GM12878 (cell line): ENCODE data around the gene WWOX. TPM values are rescaled to one million over a fixed set of nuclear protein-coding genes. Genes with fewer than 3 reads are reported as not detected.

ENCODE experiments used
- ATAC-seq: fragments of 200-7000 bp; cut with Tn5 transposase; 3 replicates; pipeline ENCODE4 v1.9.1; 2020; ENCODE audit warnings: mild to moderate bottlenecking, moderate library complexity
- BruUV-seq: library from RNA; stranded (reverse); fragments of 400-500 nt; replicated peaks from 2 replicates; lab custom pipeline; 2021; lab: Mats Ljungman, UMichigan
- CTCF ChIA-PET: fragments of 300-600 bp; sonication (Branson Sonifier 250); formaldehyde crosslinking; extraction: SDS; loops from one replicate; lab custom pipeline; 2021; ENCODE audit warnings: inconsistent platforms; lab: Yijun Ruan, JAX
- POLR2A ChIA-PET: fragments of 350-600 bp; formaldehyde crosslinking; extraction: SDS; loops from one replicate; lab custom pipeline; 2021; ENCODE audit warnings: inconsistent platforms; lab: Charles Lee
- RAD21 ChIA-PET: fragments of 300-600 bp; sonication (Branson Sonifier 250); formaldehyde crosslinking; loops from one replicate; lab custom pipeline; 2023; ENCODE audit warnings: antibody characterized with exemption; ENCODE audit not compliant: unreplicated experiment; lab: Charles Lee
- SMC1A ChIA-PET: fragments of 300-600 bp; sonication (Branson Sonifier 250); formaldehyde crosslinking; loops from one replicate; lab custom pipeline; 2023; ENCODE audit not compliant: unreplicated experiment, uncharacterized antibody; lab: Charles Lee
- DNase-seq: peaks from one replicate; pipeline ENCODE4 v3.0.0-alpha.2; 2011; ENCODE audit warnings: low read depth, low spot score
- FAIRE-seq: peaks from 3 replicates; lab custom pipeline; 2011; peaks lifted over from hg19 to GRCh38; lab: Jason Lieb, UNC
- H2AFZ ChIP-seq: 2 replicates; pipeline ENCODE4 v1.6.0; 2011; ENCODE audit warnings: low read depth, low read length, control low read depth; ENCODE audit not compliant: control insufficient read depth
- H3K27ac ChIP-seq: 2 replicates; pipeline ENCODE4 v1.5.1; 2011; ENCODE audit warnings: control low read depth; ENCODE audit not compliant: control insufficient read depth, insufficient read depth
- H3K27me3 ChIP-seq, 2 experiments: replicated peaks in 1 of 2; 2 replicates each; pipeline versions ENCODE4 v1.6.0 to v1.6.1; 2011; ENCODE audit warnings: low read length in 1 of 2; ENCODE audit not compliant: control insufficient read depth in 2 of 2, insufficient read depth in 2 of 2
- H3K36me3 ChIP-seq, 2 experiments: 2 replicates each; pipeline ENCODE4 v1.5.1; 2011; ENCODE audit warnings: low read length in 1 of 2; ENCODE audit not compliant: control insufficient read depth in 2 of 2, insufficient read depth in 2 of 2
- H3K4me1 ChIP-seq: 2 replicates; pipeline ENCODE4 v1.6.1; 2011; ENCODE audit warnings: mild to moderate bottlenecking, low read length, moderate library complexity, mixed read lengths; ENCODE audit not compliant: control insufficient read depth, insufficient read depth
- H3K4me2 ChIP-seq: 2 replicates; pipeline ENCODE4 v1.6.0; 2011; ENCODE audit warnings: control low read depth; ENCODE audit not compliant: control insufficient read depth, insufficient read depth
- H3K4me3 ChIP-seq: fragments of 200-600 bp; sonication (generic); 2 replicates; pipeline ENCODE4 v1.5.1; 2016
- H3K79me2 ChIP-seq: 2 replicates; pipeline ENCODE4 v1.6.0; 2011; ENCODE audit warnings: low read length; ENCODE audit not compliant: control insufficient read depth, insufficient read depth
- H3K9ac ChIP-seq: 2 replicates; pipeline ENCODE4 v1.8.0; 2011; ENCODE audit warnings: low read length, control low read depth, mixed read lengths; ENCODE audit not compliant: control insufficient read depth, insufficient read depth
- H3K9me3 ChIP-seq: replicated peaks from 3 replicates; pipeline ENCODE4 v1.5.1; 2011; ENCODE audit warnings: mild to moderate bottlenecking, low read length; ENCODE audit not compliant: control insufficient read depth, insufficient read depth
- H4K20me1 ChIP-seq: 2 replicates; pipeline ENCODE4 v1.6.0; 2011; ENCODE audit not compliant: control insufficient read depth, insufficient read depth
- BCLAF1 ChIP-seq: fragments of 450-650 bp; IDR thresholded peaks from 2 replicates; pipeline ENCODE4 v1.6.1; 2017; ENCODE audit warnings: antibody characterized with exemption, mild to moderate bottlenecking, moderate library complexity
- BHLHE40 ChIP-seq, 2 experiments: fragments of 450-650 bp in 1 of 2; IDR thresholded peaks; 2 replicates each; pipeline ENCODE4 v1.6.1; 2011 to 2017; ENCODE audit warnings: low read depth in 2 of 2, borderline replicate concordance in 1 of 2, improper control_type of control experiment in 1 of 2, low read length in 1 of 2, mild to moderate bottlenecking in 1 of 2
- BRCA1 ChIP-seq: IDR thresholded peaks from 2 replicates; pipeline ENCODE4 v1.6.1; 2011; ENCODE audit warnings: low read depth, low read length, improper control_type of control experiment
- CBFB ChIP-seq: IDR thresholded peaks from 2 replicates; pipeline ENCODE4 v1.6.1; 2016; ENCODE audit warnings: antibody characterized with exemption, low read depth
- CEBPZ ChIP-seq: fragments of 150-350 bp; IDR thresholded peaks from 2 replicates; pipeline ENCODE4 v1.6.1; 2016; ENCODE audit warnings: low read depth, low read length
- CHD4 ChIP-seq: fragments of 200-600 bp; sonication (generic); IDR thresholded peaks from 2 replicates; pipeline ENCODE4 v1.6.1; 2016; ENCODE audit warnings: mild to moderate bottlenecking
- DPF2 ChIP-seq: fragments of 450-650 bp; IDR thresholded peaks from 2 replicates; pipeline ENCODE4 v1.6.1; 2017; ENCODE audit warnings: mild to moderate bottlenecking
- FOS ChIP-seq: IDR thresholded peaks from 3 replicates; pipeline ENCODE4 v1.6.1; 2011; ENCODE audit warnings: borderline replicate concordance; ENCODE audit not compliant: insufficient read length; ENCODE audit errors: extremely low read depth
- IRF4 ChIP-seq: IDR thresholded peaks from 2 replicates; pipeline ENCODE4 v1.6.1; 2011; ENCODE audit warnings: low read depth, low read length
- NFXL1 ChIP-seq: fragments of 450-650 bp; IDR thresholded peaks from 2 replicates; pipeline ENCODE4 v1.6.1; 2017; ENCODE audit warnings: antibody characterized with exemption, mild to moderate bottlenecking, borderline replicate concordance
- POU2F2 ChIP-seq: IDR thresholded peaks from 3 replicates; pipeline ENCODE4 v1.6.1; 2011; ENCODE audit warnings: low read depth, mild to moderate bottlenecking, low read length, borderline replicate concordance
- SMARCA5 ChIP-seq: fragments of 450-650 bp; IDR thresholded peaks from 2 replicates; pipeline ENCODE4 v1.6.1; 2017; ENCODE audit warnings: mild to moderate bottlenecking
- ZBED1 ChIP-seq: IDR thresholded peaks from 2 replicates; pipeline ENCODE4 v1.6.1; 2016; ENCODE audit warnings: borderline replicate concordance
- ZNF207 ChIP-seq: fragments of 450-650 bp; IDR thresholded peaks from 2 replicates; pipeline ENCODE4 v1.6.1; 2014; ENCODE audit warnings: antibody characterized with exemption, mild to moderate bottlenecking, borderline replicate concordance
- WGBS: methylation state at CpG from one replicate; pipeline ENCODE4 v1.1.6; 2016; ENCODE audit warnings: low lambda C conversion rate; ENCODE audit not compliant: insufficient replicate concordance, insufficient coverage; ENCODE audit errors: missing lambda C conversion rate; 5-methylcytosine and 5-hydroxymethylcytosine counted together
- in situ Hi-C: fragments of 300-500 bp; cut with MboI; formaldehyde crosslinking; loops from 9 replicates; pipeline ENCODE4 v1.14.3; 2018; ENCODE audit warnings: mixed read lengths
- intact Hi-C: fragments of 100-400 bp; cut with micrococcal nuclease; formaldehyde crosslinking; loops from one replicate; pipeline ENCODE4 v1.14.2; 2022; ENCODE audit not compliant: unreplicated experiment
- polyA plus RNA-seq, 11 experiments: library from polyadenylated mRNA; depleted of rRNA in 4 of 11; unstranded in 6 of 11; stranded (reverse) in 5 of 11; fragments of >200 nt; fragmentation: Nextera tagmentation in 4 of 11; fragmentation: Illumina TruSeq in 1 of 11; extraction: Ambion mirVana in 4 of 11; extraction: Trizol in 1 of 11; gene quantifications; 1 replicate in 1 of 11; 2 replicates in 10 of 11; pipeline versions ENCODE4 v1.2.1 to v1.2.3, GENCODE V29; 2011 to 2016; ENCODE audit warnings: inconsistent platforms in 2 of 11, missing spikeins in 2 of 11, low read depth in 1 of 11
- total RNA-seq, 4 experiments: library from RNA; depleted of rRNA in 3 of 4; stranded (reverse); fragments of >200 nt in 3 of 4; fragmentation: Illumina TruSeq in 1 of 4; extraction: Trizol in 1 of 4; gene quantifications; 2 replicates each; pipeline versions ENCODE4 v1.2.1 to v1.2.3, GENCODE V29; 2013 to 2021
- TF ChIP-seq, protein P1 (sequence below): fragments of 450-650 bp; IDR thresholded peaks from 2 replicates; pipeline ENCODE4 v1.6.1; 2018; ENCODE audit warnings: mild to moderate bottlenecking, low read depth, moderate library complexity; ENCODE audit not compliant: partially characterized antibody

Gene WWOX
- total and polyA plus RNA-seq, 10 of the 15 experiments (the other 5 are each of a cell fraction or from before 2014, with no cell fraction given), result 2.8 to 24.4 (median 17.8) TPM

DNA sequence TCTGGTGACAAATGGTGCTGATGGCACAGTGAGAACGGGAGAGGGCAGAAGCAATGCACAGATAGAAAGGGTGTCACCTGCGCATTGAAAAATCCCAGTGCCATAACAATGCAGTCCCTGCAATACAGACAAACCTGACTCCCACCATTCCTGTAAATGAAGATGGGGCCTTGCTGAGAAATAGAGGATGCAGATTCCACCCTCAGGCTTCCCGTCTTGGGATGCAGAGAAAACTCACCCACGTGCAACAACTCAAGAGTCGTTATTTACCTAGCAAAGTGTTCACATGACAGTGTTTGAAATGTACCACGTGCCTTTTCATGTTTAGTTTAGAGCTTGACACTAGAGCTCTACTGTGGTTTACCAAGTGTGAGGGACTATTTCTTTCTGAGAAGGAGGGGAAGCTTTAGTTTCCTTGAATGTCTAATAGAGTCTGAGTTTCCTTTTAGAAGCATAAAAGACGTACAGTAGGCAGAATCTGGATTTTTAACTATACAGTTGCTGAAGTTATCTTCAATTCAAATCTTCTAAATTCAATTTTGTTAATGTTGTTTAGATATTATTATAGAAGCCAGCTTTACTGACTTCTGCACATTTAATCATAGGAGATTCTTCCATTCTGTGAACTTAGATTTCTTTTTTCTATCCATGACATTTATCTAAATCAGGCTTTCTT is 35.6 kb downstream of the WWOX start (continued):
- TF ChIP-seq IRF4 (no peak), POU2F2 (no peak), ZNF207 (no peak), FOS (no peak), CBFB (no peak)

GRCh38 chr16:78137179-78137578 is 37.7 kb downstream of the WWOX start:
- no TSS peak for BruUV-seq
- H3K4me2 ChIP-seq, result no peak overlapping the region
- in situ Hi-C loops (no loop called here), intact Hi-C loops (no loop called here)
- no peak for FAIRE-seq
- no peak overlapping the region for H3K9ac ChIP-seq
- ATAC-seq, result no peak
- POLR2A ChIA-PET, result no interaction called here
- no peaks in the 10 kb centered on the region for H3K27me3 ChIP-seq
- DNase-seq, result no peak
- no peaks in the 10 kb centered on the region for H3K79me2 ChIP-seq
- H3K36me3 ChIP-seq, result no peaks in the 10 kb centered on the region
- RAD21 ChIA-PET, result no interaction called here
- 95% methylated on average over 11 of the region's 11 CpGs for WGBS
- H3K4me3 ChIP-seq, result no peak overlapping the region
- SMC1A ChIA-PET, result no interaction called here
- H3K27ac ChIP-seq, result no peak overlapping the region
- H4K20me1 ChIP-seq, result no peaks in the 10 kb centered on the region
- no peaks in the 10 kb centered on the region for H3K4me1 ChIP-seq
- H3K9me3 ChIP-seq, result no peaks in the 10 kb centered on the region
- CTCF ChIA-PET, result interaction anchor here (0.8 to 0.9 kb wide), 2 partner anchors 24 to 84 kb away, joined by 3 to 4 read pairs; no protein-coding TSS in a partner anchor
- no peak overlapping the region for H2AFZ ChIP-seq
- no peak for TF ChIP-seq SMARCA5
- TF ChIP-seq BCLAF1, result no peak
- no peak for TF ChIP-seq CEBPZ
- TF ChIP-seq CHD4, result no peak
- no peak for TF ChIP-seq DPF2
- no peak for TF ChIP-seq BRCA1
- no peak for TF ChIP-seq ZBED1
- TF ChIP-seq BHLHE40 (IDR thresholded peaks at IDR 0.05; ENCODE audit: borderline replicate concordance in 1 of 2, low read depth in 2 of 2, low read length in 1 of 2), result no peak
- TF ChIP-seq NFXL1, result no peak
- TF ChIP-seq, protein P1, sequence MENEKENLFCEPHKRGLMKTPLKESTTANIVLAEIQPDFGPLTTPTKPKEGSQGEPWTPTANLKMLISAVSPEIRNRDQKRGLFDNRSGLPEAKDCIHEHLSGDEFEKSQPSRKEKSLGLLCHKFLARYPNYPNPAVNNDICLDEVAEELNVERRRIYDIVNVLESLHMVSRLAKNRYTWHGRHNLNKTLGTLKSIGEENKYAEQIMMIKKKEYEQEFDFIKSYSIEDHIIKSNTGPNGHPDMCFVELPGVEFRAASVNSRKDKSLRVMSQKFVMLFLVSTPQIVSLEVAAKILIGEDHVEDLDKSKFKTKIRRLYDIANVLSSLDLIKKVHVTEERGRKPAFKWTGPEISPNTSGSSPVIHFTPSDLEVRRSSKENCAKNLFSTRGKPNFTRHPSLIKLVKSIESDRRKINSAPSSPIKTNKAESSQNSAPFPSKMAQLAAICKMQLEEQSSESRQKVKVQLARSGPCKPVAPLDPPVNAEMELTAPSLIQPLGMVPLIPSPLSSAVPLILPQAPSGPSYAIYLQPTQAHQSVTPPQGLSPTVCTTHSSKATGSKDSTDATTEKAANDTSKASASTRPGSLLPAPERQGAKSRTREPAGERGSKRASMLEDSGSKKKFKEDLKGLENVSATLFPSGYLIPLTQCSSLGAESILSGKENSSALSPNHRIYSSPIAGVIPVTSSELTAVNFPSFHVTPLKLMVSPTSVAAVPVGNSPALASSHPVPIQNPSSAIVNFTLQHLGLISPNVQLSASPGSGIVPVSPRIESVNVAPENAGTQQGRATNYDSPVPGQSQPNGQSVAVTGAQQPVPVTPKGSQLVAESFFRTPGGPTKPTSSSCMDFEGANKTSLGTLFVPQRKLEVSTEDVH, result no peak
